Right lobe of liver (tissue), 6 donors: ENCODE data around the gene ZNG1B. TPM values are rescaled to one million over a fixed set of nuclear protein-coding genes. Genes with fewer than 3 reads are reported as not detected.
"Not testable (repeated sequence)": the region's sequence is repeated elsewhere in the genome, so short reads cannot be mapped to it uniquely, and the experiment has no call there.

Experiments used
- ATAC-seq, 4 donors: fragments of 200-7000 bp; cut with Tn5 transposase; one replicate each; pipeline ENCODE4 v1.9.1; 2020; ENCODE audit warnings: mild to moderate bottlenecking in 4 of 4, moderate library complexity in 4 of 4
- DNase-seq, 3 donors: peaks; one replicate each; pipeline ENCODE4 v3.0.0-alpha.2; 2020
- H3K27ac ChIP-seq, 3 donors: fragments of 200-600 bp; one replicate each; pipeline ENCODE4 v1.8.0; 2022
- H3K27me3 ChIP-seq, 2 donors: fragments of 200-600 bp; one replicate each; pipeline ENCODE4 v1.8.0; 2022
- H3K36me3 ChIP-seq, 4 donors: fragments of 200-600 bp; sonication (generic) in 1 of 4; one replicate each; pipeline versions ENCODE4 v1.5.1 to v1.8.0; 2017 to 2022; ENCODE audit warnings: control low read depth in 1 of 4
- H3K4me1 ChIP-seq, 4 donors: fragments of 200-600 bp; sonication (generic) in 1 of 4; one replicate each; pipeline versions ENCODE4 v1.5.1 to v1.8.0; 2017 to 2022; ENCODE audit warnings: control low read depth in 1 of 4
- H3K4me3 ChIP-seq, 3 donors: fragments of 200-600 bp; one replicate each; pipeline ENCODE4 v1.8.0; 2022
- H3K9me3 ChIP-seq, 4 donors: fragments of 200-600 bp; sonication (generic) in 1 of 4; one replicate each; pipeline versions ENCODE4 v1.5.1 to v1.8.0; 2017 to 2022; ENCODE audit warnings: control low read depth in 1 of 4
- WGBS: methylation state at CpG from one replicate; pipeline ENCODE4 v1.1.6; 2018; ENCODE audit warnings: low coverage, low lambda C conversion rate; ENCODE audit not compliant: insufficient coverage; ENCODE audit errors: missing lambda C conversion rate; 5-methylcytosine and 5-hydroxymethylcytosine counted together
- intact Hi-C, 2 donors: fragments of 100-400 bp; cut with DNase I; formaldehyde crosslinking; loops; one replicate each; pipeline versions ENCODE4 v1.11.2 to v1.14.1; 2022
- total RNA-seq, 6 experiments: library from RNA; depleted of rRNA in 2 of 6; stranded (reverse); fragments of >200 nt in 2 of 6; fragmentation: NEBNext Ultra II Directional in 3 of 6; extraction: Animal tissue kit (Norgen Biotek cat#: 25700) in 3 of 6; gene quantifications; one replicate each; pipeline versions ENCODE4 v1.1.0 to v1.2.4, GENCODE V29; 2016 to 2023
- donor health status: DM: no; HTN: yes; CAD: no.
- donor health status: DM: no; HTN: no; CAD: no.
- donor health status: DM: no; HTN: no; CAD: no.
- donor health status: DM: no; HTN: yes; CAD: no.
- donor health status: DM: no; HTN: yes; CAD: no.

Gene ZNG1B
- total RNA-seq, 6 experiments from 2014 or later: 10.8 to 16.4 (median 13.3) TPM

GRCh38 chr2:113541204-113541975, 103.9 kb downstream of the ZNG1B start:
- H3K9me3 ChIP-seq, intact Hi-C loops, H3K36me3 ChIP-seq, H3K27me3 ChIP-seq, H3K4me1 ChIP-seq: not testable (repeated sequence)
- H3K27ac ChIP-seq: peak overlapping the region in 1 of 3 donors; percentile 73
- peak overlapping the region; percentile 21 to 59 (median 49) for H3K4me3 ChIP-seq
- ATAC-seq: peak; percentile 66 to 78 (median 74)
- WGBS: 0% methylated on average over 2 of the region's 71 CpGs
- peak; percentile 36 to 56 (median 50) for DNase-seq

- 26% methylated on average over 9 of the region's 64 CpGs for WGBS
- H3K9me3 ChIP-seq, H3K4me1 ChIP-seq, H3K27me3 ChIP-seq, H3K36me3 ChIP-seq, intact Hi-C loops: not testable (repeated sequence)
- H3K27ac ChIP-seq: peak overlapping the region in 1 of 3 donors; percentile 73
- H3K4me3 ChIP-seq: peak overlapping the region; percentile 21 to 59 (median 49)
- ATAC-seq (peak; percentile 62 to 65 (median 63)), DNase-seq (peak in 1 of 3 donors; percentile 17)
Observed at GRCh38 chr2:113541976-113542485, 104.5 kb downstream of the ZNG1B start.

GRCh38 chr2:113542529-113542928, 105.0 kb downstream of the ZNG1B start:
- intact Hi-C loops, H3K9me3 ChIP-seq, H3K36me3 ChIP-seq, H3K4me1 ChIP-seq, H3K4me3 ChIP-seq, H3K27ac ChIP-seq, ATAC-seq, DNase-seq, H3K27me3 ChIP-seq: not testable (repeated sequence)
- 17% methylated on average over 4 of the region's 9 CpGs for WGBS

Other genes starting within 250 kb of the ZNG1B start
- 1 to 10 TPM in 2 of 6 experiments, under 1 TPM in 4; 0.27 to 1.9 (median 0.86) TPM for gene PAX8, start 158.8 kb upstream of the ZNG1B start, total RNA-seq
- under 1 TPM in 2 of 6 experiments, not detected in 4; 0.11 to 0.14 TPM for gene FOXD4L1, start 61.0 kb downstream of the ZNG1B start, total RNA-seq
- gene RABL2A, start 189.6 kb downstream of the ZNG1B start, total RNA-seq: 10 to 100 TPM in 2 of 6 experiments, 1 to 10 TPM in 3, under 1 TPM in 1; 0.92 to 11.0 (median 6.9) TPM